ENCODE results near the gene CLEC11A.
"Not testable (repeated sequence)": the region's sequence is repeated elsewhere in the genome, so short reads cannot be mapped to it uniquely, and the experiment has no call there.

- not testable (repeated sequence) for TF ChIP-seq TRIM28 (IDR thresholded peaks at IDR 0.05; ENCODE audit: borderline replicate concordance, low read length); KLF16 (tag by site-specific recombination; IDR thresholded peaks at IDR 0.05); ZFP69B (tag by site-specific recombination; IDR thresholded peaks at IDR 0.05); ZNF830 (tag by site-specific recombination; IDR thresholded peaks at IDR 0.05; ENCODE audit: low read depth); ZNF558 (tag by site-specific recombination; IDR thresholded peaks at IDR 0.05); ZFHX2 (tag by site-specific recombination; conservative IDR thresholded peaks at IDR 0.05)
- TF ChIP-seq, protein P1, sequence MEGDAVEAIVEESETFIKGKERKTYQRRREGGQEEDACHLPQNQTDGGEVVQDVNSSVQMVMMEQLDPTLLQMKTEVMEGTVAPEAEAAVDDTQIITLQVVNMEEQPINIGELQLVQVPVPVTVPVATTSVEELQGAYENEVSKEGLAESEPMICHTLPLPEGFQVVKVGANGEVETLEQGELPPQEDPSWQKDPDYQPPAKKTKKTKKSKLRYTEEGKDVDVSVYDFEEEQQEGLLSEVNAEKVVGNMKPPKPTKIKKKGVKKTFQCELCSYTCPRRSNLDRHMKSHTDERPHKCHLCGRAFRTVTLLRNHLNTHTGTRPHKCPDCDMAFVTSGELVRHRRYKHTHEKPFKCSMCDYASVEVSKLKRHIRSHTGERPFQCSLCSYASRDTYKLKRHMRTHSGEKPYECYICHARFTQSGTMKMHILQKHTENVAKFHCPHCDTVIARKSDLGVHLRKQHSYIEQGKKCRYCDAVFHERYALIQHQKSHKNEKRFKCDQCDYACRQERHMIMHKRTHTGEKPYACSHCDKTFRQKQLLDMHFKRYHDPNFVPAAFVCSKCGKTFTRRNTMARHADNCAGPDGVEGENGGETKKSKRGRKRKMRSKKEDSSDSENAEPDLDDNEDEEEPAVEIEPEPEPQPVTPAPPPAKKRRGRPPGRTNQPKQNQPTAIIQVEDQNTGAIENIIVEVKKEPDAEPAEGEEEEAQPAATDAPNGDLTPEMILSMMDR (tag by site-specific recombination; IDR thresholded peaks at IDR 0.05), result not testable (repeated sequence)
These were observed 24.0 kb downstream of the CLEC11A start for GRCh38 chr19:50747141-50747540.
